GM19467 (cell line): ENCODE results near the gene ATP2B2.
"Not testable (repeated sequence)": the region's sequence is repeated elsewhere in the genome, so short reads cannot be mapped to it uniquely, and the experiment has no call there.

Experiments used
- ATAC-seq: cut with Tn5 transposase; IDR thresholded peaks from one replicate; pipeline ENCODE4 v1.9.1; 2021; ENCODE audit warnings: mild to moderate bottlenecking, moderate library complexity; ENCODE audit not compliant: unreplicated experiment

Gene ATP2B2

DNA sequence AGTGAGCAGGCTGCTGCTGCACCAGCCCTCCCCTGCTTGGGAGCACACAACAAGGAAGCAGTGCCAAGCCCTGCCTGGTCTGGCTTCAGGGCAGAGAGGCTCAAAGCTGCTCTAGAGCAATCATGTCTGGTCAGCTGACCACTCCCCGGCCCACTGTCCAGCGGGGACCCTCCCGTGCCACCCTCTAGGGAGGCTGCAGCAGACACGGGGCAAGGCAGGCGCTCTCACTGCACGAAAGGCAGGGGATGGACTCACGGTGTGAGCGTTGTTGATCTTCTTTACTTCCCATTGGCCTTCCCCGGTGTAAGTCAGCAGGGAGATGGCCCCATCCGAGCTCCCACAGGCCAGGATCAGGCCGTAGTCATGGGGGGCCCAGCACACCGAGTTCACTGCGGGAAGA lies 193.7 kb downstream of the ATP2B2 start:
- ATAC-seq = no peak

DNA sequence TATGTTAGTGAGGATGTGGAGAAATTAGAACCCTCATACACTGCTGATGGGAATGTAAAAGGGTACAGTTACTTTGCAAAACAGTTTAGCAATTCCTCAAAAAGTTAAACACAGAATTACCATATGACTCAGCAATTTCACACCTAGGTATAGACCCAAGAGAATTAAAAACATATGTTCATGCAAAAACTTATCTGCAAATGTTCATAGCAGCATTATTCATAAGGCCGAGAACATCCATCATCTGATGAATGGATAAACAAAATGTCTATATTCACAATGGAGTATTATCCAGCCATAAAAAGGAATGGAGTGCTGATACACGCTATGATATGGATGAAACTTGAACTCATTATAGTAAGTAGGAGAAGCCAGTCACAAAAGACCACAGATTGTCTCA lies 194.8 kb downstream of the ATP2B2 start:
- ATAC-seq = no peak

DNA sequence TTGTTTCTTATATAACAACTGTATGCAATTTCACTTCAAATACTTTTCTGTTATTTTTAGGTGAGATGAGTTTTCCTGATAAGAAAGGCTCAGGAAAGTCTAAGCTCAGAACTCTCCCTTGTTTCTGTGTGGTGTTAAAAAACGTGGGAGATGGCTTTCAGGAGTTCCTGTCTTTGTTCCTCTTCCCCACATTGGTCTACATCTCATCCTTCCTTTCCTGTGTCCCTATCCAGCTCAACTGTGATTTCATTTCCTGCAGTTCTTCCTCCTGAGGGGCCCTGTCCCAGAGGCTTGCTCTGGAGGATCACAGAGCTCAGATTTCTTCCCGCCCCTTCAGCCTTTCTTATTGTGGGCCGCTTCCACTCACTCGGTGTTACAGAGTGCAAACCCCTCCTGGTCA lies 195.7 kb downstream of the ATP2B2 start:
- no peak for ATAC-seq

DNA sequence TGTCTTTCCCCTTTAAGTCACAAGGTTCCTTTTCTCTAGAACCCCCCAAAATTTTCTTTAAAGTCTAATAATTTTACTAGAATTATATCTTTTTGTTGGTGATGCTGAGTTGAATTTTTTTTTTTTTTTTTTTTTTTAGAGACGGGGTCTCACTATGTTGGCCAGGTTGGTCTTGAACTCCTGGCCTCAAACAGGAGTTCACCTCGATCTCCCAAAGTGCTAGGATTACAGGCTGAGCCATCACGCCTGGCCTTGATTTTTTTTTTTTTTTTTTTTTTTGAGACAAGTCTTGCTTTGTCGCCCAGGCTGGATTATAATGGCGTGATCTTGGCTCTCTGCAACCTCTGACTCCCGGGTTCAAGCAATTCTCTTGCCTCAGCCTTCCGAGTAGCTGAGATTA lies 196.7 kb downstream of the ATP2B2 start:
- ATAC-seq = no peak

DNA sequence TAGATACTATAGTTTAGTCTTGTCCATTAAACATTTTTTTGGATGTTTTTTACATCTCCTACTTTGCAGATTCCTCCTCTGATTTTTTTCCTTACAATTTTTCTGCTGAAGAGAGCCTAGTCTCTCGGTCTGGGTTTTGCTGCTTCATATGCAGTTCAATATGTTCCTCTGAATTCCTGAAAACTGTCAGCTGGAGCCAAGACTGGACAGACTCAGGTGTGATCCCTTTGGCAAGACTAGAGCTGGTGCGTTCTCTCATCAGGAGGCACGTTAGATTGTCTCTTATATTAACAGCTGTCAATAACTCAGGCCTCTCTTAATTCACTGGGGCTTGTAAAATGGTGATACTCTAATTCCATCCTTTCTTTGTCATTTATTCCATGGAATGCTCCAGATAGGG lies 199.2 kb downstream of the ATP2B2 start:
- no peak for ATAC-seq

DNA sequence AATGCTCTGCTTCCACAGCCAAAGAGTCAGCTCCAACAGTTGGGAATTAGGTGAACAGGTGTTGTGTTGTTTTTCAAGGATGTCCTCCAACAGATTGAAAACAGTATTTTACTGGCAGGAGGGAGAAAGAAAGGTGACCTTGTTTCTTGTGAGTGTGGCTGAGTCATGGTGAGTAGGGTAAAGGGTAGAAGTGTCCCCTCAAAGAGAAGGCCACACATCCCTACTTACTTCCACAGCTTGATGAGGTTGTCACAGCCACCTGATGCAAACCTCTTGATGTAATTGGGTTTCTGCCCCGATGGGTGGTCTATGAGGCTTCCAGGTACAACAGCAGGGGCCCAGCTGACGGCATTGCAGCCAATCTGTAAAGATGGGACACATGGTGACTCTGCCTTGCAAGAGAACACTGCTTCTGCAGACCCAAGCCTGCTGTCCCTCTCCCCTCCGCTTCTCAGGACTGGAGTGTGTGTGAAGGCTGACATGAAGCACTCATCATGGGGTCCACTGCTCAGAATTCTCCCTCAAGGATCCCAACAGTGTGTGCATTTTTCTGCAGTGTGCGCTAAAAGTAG lies 200.0 kb downstream of the ATP2B2 start:
- ATAC-seq = no peak

DNA sequence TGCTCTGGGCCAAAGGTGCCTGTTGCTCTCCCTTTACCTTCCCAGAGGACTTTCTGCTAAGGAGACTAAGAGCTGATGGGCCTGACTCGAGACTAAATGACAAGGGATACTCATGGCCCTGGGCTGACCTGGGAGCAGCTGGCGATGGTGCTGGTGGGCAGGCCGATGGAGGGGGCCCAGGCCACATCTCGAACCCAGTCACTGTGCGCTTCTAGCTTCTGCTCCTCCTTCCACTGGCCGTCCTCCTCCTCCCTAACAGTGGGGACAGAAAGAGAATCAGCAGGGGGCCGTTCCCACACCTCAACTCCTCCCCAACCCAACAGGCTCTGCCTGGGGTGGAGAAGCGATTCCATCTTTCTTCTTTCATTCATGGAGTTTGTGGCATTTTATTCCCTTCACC lies 200.5 kb downstream of the ATP2B2 start:
- no peak for ATAC-seq

DNA sequence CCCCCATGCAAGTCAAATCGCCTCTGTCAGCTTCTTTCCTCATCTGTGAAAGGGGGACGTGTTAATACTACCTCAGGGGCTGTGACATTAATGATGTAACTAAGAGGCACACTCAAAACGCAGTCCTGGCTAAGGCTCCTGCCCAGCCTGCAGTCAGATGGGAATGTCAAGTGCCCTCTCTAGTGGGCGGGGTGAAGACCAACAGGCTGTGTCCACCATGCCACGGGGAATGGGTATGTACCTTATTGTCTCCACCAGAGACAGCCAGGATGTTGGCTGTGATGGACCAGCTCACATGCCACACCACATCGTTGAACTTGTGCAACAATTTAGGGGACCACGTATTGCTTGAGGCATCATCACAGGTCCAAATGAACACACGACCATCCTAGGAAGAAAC lies 201.6 kb downstream of the ATP2B2 start:
- ATAC-seq = no peak

DNA sequence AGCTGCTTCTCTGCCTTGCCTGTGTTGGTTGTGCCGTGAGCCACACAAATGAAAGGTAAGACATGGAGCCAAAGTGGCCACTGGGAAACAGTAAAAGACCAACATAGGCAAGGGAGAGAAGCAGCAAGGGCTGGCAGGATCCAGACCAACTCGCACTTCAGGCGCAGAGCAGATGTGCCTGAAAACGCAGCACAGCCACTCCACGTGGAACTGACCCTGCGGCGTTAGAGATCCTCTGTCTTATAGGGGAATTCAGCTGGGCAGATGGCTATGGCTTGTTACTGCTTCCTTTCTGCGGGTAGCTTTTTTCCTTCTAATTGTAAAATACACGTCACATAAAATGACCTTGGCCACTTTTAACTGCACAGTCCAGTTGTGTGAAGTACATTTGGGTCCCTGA lies 202.3 kb downstream of the ATP2B2 start:
- ATAC-seq = no peak

DNA sequence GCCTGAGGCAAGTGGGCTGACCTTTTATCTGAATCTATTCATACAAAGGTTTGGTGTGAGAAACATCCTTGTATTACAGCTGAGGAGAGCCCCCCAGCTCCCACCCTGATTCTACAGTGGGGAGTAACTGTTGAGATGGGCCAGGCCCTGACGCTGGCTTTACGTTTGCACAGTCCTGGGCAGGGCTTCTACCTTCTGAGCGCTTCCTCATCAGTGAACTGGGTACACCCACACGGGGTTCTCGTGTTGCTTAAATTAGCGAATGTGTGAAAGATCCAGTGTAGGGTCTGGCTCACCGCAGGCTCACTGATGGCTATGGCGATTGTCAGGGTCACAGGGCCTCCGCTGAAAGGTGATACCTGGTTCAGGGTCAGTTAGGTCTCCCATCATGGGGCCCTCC lies 205.3 kb downstream of the ATP2B2 start:
- no peak for ATAC-seq

DNA sequence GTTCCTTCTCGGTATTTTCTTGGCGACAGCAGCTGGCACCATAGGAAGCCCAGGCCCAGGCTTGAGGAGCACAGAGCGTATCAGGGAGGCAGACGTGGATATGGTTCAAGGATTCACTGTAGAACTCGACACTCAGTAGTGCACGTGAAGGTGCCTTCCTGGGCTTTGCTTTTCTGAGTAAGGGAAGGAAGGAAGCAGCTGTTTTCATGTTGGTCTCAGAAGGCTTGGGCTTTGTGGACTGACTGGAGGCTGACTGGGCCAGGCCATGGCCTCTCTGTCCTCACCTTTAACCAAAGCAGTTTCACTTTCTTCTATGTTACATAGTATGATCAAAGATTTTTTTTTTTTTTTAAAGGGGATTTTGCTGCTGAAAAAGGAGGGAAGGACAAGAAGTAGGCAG lies 205.7 kb downstream of the ATP2B2 start:
- peak; percentile 61 for ATAC-seq

DNA sequence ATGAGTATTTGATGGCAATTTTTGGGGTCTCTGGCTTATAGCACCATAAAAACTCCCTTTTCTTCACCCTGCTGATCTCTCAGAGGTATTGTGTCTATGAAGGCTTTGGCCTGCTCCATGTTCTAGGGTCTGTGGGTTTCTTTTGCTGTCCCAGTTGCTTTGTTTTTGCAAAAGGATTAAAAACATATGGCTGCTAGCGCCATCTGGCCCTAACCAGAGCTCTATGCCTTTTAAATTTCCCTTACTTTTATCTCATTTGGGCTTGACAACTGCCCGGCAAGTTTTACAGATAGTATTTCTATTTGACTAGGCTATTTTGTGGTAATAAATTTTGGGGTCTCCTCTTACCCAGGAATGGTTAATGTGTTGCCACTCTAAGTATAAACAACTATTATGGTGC lies 206.2 kb downstream of the ATP2B2 start:
- ATAC-seq = no peak

DNA sequence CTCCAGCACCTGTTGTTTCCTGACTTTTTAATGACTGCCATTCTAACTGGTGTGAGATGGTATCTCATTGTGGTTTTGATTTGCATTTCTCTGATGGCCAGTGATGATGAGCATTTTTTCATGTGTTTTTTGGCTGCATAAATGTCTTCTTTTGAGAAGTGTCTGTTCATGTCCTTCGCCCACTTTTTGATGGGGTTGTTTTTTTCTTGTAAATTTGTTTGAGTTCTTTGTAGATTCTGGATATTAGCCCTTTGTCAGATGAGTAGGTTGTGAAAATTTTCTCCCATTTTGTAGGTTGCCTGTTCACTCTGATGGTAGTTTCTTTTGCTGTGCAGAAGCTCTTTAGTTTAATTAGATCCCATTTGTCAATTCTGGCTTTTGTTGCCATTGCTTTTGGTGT lies 207.3 kb downstream of the ATP2B2 start:
- not testable (repeated sequence) for ATAC-seq

DNA sequence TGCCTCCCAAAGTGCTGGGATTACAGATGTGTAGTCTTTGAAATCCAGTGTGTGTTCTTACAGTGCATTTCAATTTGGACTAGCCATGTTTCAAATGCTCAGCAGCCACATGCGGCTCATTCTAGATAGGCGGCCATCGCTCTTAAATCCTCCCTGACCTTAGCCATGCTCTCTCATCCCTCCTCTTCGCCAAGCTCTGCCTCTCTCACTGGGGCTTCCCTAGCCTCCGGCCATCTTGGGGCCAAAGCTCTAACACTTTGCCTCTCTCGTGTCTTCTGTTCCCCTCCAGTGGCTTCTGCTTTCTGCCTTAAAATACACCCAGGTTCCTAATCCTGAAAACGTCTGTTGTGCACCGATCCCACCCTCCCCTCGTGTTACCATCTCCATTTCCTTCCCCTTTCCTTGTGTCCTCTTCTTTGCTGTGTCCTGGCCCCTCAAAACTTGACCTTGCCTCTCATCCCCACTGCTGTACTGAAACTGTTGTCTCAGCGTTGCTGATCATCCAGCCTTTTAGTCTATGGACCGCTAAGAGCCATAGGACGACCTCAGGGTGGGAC lies 211.3 kb downstream of the ATP2B2 start:
- no peak for ATAC-seq

DNA sequence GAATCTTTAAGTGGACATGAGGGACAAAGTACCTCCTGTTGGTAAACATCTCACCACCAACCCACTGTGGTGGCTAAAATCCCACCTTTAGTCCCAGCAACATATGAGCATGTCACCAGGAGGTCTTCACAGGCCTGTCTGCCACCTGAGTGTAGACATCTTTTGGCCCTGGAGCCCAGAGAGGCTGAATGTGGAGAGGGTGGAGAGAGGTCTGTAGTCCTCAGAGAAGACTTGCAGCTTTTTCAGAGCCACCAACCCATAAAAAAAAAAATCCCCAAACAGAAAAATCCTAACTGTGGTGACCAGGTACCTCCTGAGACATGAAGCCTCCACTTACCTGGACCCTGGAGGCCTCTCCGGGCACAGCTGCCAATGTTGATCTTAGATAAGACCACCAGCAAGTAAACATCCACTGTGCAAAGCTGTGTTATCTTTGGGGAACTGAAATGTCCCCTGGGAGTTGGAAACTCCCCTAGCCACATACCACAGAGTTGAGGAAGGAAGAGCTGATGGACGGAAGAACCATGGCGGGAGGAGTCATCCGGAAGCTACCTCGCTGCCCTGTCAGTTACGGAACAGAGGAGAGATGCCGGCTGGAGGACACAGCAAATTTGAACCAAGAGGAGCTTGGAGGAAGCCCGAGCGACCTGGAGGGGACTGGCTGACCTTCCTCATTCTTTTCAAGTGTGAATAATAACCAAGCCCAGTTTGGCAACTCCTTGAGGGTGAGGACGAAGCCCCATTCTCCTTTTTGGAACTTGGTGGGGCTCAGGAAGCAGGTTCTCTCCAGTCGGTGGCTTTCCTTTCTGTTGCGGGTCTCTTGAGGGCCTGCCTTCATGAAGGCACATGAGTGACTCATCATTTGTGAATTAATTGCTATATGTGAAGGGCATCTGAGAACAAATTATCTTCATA lies 212.6 kb downstream of the ATP2B2 start, which contains the start of gene GHRL:
TSS of gene GHRL (minus strand) at position 443 of the 915 bp plus-strand sequence. CDS start 2,767 bp downstream, outside the sequence.
- peak; percentile 60 for ATAC-seq

DNA sequence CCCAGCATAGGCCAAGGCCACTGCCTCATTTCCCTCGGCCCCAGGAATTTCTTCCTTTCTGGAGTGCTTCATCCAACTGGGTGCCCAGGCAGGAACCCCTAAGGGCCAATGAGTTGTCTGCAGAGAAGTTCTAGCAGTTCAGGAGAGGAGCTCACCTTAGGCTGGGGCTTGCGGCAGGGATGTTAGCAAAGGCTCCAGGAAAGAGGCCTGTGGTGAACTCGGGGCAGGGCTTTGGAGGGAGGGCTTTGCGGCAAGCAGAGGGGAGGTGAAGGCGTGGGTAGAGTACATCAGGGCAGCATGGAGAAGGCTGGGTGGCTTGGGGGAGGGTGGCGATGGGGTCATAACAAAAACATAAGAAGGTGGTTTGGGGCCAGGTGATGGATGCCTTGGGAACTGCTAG lies 213.7 kb downstream of the ATP2B2 start:
- ATAC-seq = no peak

DNA sequence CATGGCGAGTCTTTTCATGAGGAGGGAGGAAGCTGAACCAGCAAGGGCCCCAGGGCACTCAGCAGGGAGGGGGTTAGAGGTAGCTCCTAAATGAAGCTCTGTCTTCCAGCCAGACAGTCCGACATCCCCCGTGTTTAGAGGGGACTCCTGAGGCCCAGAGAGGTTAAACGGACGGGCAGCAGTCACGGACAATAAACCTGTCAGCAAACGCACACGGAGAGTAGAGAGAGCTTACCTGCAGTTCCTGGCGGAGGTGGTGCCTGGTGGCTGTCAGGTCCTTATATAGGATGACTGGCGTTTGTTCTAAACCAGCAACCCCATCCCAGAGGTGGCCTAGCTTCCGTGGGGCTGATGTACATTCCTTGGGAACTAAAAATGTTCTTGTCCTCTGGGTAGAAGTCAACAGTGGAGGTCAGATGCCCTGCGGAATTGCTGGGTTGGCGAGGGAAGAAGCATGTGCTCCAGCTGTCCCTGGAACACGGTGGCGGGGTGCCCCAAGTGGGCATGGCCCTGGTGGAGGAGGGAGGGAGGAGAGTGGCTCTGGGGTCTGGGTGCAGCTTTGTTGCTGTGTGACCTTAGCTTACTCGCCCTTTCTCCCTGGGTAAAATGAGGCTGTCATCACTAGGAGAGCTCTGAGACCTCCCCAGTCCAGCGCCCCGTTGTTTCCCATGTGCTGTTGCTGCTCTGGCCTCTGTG lies 214.8 kb downstream of the ATP2B2 start:
- ATAC-seq = no peak

DNA sequence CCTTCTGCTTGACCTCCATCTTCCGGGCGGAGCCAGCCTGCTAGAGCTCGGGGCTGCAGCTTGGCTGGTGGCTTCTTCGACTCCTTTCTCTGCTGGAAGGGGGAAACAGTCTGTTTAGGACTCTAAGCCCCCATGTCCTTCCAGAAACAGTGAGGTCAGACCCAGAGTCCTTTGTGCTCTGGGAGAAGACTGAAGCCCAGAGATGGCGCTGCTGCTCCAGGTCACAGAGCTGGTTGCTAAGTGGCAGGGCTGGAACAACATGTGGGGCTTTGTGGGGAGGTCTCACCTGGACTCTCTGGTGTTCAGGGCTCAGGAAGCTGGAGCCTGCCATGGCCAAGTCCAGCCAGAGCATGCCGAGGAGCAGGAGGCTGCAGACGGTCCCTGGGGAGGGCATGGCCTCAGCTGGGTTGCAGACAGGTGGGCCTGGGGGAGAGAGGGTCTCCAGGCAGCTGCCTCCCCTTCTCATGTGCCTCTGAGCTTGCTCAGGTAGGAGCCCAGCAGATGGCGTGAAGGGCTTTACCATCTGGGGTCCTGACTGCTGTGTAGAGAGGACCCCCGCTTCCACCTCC lies 215.5 kb downstream of the ATP2B2 start:
- no peak for ATAC-seq

DNA sequence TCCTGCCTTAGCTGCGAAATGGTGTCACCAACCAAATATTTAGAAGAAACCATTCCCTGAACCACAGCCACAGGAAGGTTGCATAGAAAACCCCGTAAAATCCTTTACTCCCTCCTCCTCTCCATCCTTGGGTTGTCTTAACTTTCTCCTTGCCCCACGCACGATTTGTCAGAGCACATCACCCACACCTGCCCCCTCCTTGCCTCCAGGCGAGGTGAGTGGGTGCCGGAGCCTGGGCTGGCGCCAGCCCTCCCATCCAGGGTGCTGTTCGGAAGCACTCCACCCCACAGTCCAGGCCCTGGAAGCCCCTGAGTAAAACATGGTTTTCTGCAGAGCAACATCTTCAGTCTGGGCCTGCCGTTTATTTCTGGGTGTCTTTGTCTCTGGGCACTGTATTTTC lies 216.3 kb downstream of the ATP2B2 start:
- no peak for ATAC-seq

DNA sequence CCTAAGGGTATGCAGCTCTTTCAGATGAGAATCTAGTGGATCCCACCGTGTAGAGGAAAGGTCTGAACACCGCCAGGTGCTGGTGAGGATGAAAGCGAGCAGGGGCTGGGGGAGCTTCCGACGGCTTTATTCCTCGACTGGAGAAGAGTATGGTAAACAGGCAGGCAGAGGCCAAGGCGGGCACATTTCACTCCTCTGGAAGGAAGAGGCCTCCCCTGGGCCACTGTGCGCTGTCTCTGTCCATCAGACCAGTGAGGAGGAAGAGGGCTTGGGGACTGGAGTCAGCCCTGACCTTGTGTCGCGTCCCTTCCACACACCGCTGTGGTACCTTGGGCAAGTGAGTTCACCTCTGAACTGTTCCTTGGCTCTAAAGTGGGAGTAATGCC lies 216.8 kb downstream of the ATP2B2 start:
- no peak for ATAC-seq

DNA sequence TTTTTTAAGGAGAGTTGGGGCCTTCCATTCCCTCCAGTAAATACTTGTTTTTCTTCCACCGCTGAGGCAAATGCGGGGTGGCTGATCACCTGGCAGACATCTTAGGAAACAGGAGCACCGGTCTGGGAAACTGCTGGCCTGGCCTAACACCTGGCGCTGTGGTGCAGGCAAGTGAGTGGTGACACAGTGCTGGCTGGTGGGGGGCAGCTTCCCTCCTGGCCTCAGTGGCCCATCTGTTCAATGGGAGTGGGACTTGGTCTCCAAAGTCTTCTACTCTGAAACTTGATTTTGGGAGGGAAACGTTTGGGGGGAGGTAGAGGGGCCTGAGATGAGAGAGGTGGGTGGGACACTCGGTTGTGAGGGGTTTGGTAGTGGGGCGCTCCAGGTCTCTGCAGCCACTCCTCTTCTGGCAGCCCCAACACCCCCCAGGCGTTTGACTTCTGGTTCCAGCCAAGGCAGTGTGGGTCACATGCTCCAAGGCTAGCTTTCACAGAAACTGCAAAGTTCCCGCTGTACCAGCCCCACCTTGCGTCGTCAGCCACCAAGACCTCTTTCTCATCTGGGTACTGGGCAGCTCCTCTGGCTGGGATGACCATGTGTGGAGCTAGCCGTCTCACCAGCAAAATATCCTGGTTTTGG lies 217.3 kb downstream of the ATP2B2 start:
- no peak for ATAC-seq
